ENCODE measurements around the gene CHRDL2.

Gene CHRDL2

GRCh38 chr11:74744277-74744676 lies 13.1 kb upstream of the CHRDL2 start:
- no peak overlapping the region for H3K9ac ChIP-seq (ENCODE audit: low read depth, low read length)
- H3K4me1 ChIP-seq (ENCODE audit: insufficient read depth, low read length), result peaks cover 8% of the 10 kb centered on the region; the same call in 1 of the 2 replicates
- no peaks in the 10 kb centered on the region for H3K27me3 ChIP-seq (ENCODE audit: insufficient read depth, low read length)
- no peaks in the 10 kb centered on the region for H3K36me3 ChIP-seq (ENCODE audit: insufficient read depth, low read depth, low read length)
- peaks cover 14% of the 10 kb centered on the region for H3K9me3 ChIP-seq (ENCODE audit: insufficient read depth, low read depth, low read length)
- no peak overlapping the region for H3K27ac ChIP-seq (ENCODE audit: low read length)
- no peak overlapping the region for H3K4me3 ChIP-seq (ENCODE audit: low read length)

DNA sequence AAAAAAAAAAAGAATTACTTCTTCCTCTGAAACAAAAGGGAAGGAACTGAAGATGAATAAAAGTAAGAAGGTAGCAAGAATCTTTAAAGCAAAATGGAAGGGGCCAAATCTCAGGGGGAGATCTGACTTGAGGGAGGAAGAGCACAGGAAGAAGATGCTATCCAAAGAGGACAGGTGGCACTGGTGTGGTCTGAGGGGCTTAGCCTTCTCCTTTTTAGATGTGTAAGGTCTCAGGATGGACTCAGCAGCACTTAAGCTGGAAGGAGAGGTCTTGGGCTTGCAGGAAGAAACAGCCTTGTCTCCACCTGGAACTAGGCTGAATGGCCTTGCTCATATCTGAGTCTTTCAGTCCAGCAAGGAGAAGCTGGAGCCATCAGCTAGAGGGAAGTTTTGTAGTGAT lies 12.4 kb upstream of the CHRDL2 start:
- Histone ChIP-seq H3K27me3 (ENCODE audit: insufficient read depth, low read length) (no peaks in the 10 kb centered on the region), H3K36me3 (ENCODE audit: insufficient read depth, low read depth, low read length) (no peaks in the 10 kb centered on the region), H3K4me1 (ENCODE audit: insufficient read depth, low read length) (peaks cover 8% of the 10 kb centered on the region; the same call in 1 of the 2 replicates), H3K9ac (ENCODE audit: low read depth, low read length) (no peak overlapping the region), H3K27ac (ENCODE audit: low read length) (no peak overlapping the region), H3K4me3 (ENCODE audit: low read length) (no peak overlapping the region), H3K9me3 (ENCODE audit: insufficient read depth, low read depth, low read length) (peaks cover 14% of the 10 kb centered on the region)

DNA sequence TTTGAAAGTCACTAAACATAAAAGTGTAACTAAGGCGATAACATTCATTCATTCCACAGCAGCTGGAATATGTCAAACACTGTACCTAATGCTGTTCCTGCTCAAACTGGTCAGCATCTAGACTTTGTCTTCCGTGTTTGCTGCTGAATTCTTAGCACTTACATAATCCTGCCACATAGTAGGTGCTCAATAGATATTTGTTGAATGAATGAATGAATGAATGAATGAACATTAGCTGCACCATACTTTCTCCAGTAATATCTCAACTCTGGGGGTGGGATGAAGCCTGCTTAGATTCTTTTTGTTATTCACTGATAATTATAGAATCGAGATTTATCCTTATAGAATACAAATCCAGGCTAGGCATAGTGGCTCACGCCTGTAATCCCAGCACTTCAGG lies 10.8 kb upstream of the CHRDL2 start:
- peaks cover 14% of the 10 kb centered on the region for H3K9me3 ChIP-seq (ENCODE audit: insufficient read depth, low read depth, low read length)
- no peaks in the 10 kb centered on the region for H3K4me1 ChIP-seq (ENCODE audit: insufficient read depth, low read length)
- no peak overlapping the region for H3K4me3 ChIP-seq (ENCODE audit: low read length)
- H3K27ac ChIP-seq (ENCODE audit: low read length), result no peak overlapping the region
- H3K27me3 ChIP-seq (ENCODE audit: insufficient read depth, low read length), result no peaks in the 10 kb centered on the region
- no peaks in the 10 kb centered on the region for H3K36me3 ChIP-seq (ENCODE audit: insufficient read depth, low read depth, low read length)
- no peak overlapping the region for H3K9ac ChIP-seq (ENCODE audit: low read depth, low read length)

DNA sequence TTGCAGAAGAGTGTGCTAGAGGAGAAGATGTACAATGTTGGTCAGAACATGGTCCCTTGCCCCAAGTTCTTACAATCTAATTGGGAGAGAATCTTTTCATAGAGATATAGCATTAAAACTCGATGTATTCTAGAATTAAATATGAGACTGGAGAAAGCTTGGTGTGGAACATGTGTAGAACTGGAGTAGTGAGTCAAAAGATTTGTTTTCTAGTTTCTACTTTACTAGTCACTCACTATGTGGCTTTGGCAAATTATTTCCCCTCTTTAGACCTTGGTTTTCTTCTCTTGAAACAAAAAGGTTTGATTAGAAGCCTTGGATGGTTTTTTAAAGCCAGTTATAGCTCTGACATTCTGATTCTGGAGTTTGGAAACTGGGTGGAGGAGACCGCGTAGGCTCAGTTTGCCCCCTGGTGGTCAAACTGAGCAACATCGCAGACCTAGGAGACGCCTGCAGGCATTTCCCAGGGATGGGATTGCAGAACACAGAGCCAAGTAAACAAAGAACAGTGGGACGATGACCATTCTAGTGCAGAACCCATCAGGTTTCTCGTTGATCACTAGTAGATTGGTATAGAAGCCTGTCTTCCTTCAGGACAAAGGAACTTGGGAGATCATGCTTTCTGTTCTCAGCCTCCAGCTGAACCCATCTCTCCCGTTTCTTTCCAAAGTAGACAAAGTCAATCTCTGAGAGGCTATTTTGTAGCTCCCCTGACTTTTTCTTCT lies 8.5 kb upstream of the CHRDL2 start:
- H3K4me1 ChIP-seq (ENCODE audit: insufficient read depth, low read length), result no peaks in the 10 kb centered on the region
- H3K27me3 ChIP-seq (ENCODE audit: insufficient read depth, low read length), result 0 out of 2 replicates have a peak, but pooled peaks cover 4% of the 10 kb centered on the region
- no peak overlapping the region for H3K9ac ChIP-seq (ENCODE audit: low read depth, low read length)
- H3K27ac ChIP-seq (ENCODE audit: low read length), result no peak overlapping the region
- no peaks in the 10 kb centered on the region for H3K36me3 ChIP-seq (ENCODE audit: insufficient read depth, low read depth, low read length)
- no peak overlapping the region for H3K4me3 ChIP-seq (ENCODE audit: low read length)
- peaks cover 14% of the 10 kb centered on the region for H3K9me3 ChIP-seq (ENCODE audit: insufficient read depth, low read depth, low read length)

DNA sequence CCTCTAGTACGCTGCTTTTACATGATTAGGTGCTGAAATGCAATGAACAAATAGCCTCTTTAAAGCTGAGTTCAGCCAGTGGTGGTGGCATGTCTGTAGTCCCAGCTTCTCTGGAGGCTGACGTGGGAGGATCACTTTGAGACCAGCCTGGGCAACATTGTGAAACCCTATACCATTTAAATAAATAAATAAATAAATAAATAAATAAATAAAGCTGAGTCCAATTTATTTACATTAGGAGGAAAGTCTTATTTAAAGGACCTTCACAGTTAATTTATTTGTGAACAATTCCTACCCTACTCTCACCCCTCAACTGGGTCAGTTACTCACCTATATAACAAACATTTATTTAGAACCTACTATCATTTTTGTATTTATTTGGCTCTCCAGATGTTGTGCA lies 4.8 kb upstream of the CHRDL2 start:
- Histone ChIP-seq H3K36me3 (ENCODE audit: insufficient read depth, low read depth, low read length) (no peaks in the 10 kb centered on the region), H3K4me3 (ENCODE audit: low read length) (no peak overlapping the region), H3K9me3 (ENCODE audit: insufficient read depth, low read depth, low read length) (peaks cover 9% of the 10 kb centered on the region), H3K27ac (ENCODE audit: low read length) (no peak overlapping the region), H3K27me3 (ENCODE audit: insufficient read depth, low read length) (peaks cover 38% of the 10 kb centered on the region), H3K4me1 (ENCODE audit: insufficient read depth, low read length) (no peaks in the 10 kb centered on the region), H3K9ac (ENCODE audit: low read depth, low read length) (no peak overlapping the region)

DNA sequence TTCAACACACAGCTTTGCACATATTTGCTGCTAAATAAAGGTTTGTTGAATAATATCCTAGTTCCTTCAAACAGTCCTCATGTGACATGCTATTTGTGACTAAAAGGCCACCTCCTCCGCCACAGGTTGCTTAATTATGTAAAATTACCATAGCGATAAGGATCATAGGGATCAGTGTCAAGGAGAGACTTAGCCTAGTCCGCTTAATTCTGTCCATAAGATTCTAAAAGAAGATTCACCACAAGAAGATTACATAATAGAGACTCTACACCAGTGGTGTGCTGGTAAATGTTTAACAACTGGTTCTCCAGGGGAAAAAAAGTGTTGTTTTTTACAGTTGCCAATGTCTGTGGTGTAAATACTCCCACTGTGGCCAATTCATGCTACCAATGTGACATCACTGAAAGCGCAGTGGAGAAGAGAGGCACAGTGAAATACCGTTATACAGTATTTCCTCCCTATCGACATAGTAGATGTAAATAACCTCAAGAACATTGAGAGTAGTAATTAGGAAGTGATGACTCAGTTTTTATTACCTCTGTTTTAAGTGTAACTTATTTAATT lies 4.2 kb upstream of the CHRDL2 start:
- Histone ChIP-seq H3K9ac (ENCODE audit: low read depth, low read length) (no peak overlapping the region), H3K9me3 (ENCODE audit: insufficient read depth, low read depth, low read length) (peaks cover 6% of the 10 kb centered on the region), H3K4me3 (ENCODE audit: low read length) (no peak overlapping the region), H3K27me3 (ENCODE audit: insufficient read depth, low read length) (peaks cover 44% of the 10 kb centered on the region), H3K36me3 (ENCODE audit: insufficient read depth, low read depth, low read length) (no peaks in the 10 kb centered on the region), H3K27ac (ENCODE audit: low read length) (no peak overlapping the region), H3K4me1 (ENCODE audit: insufficient read depth, low read length) (no peaks in the 10 kb centered on the region)

- Histone ChIP-seq H3K4me3 (ENCODE audit: low read length) (no peak overlapping the region), H3K36me3 (ENCODE audit: insufficient read depth, low read depth, low read length) (no peaks in the 10 kb centered on the region), H3K27me3 (ENCODE audit: insufficient read depth, low read length) (peaks cover 53% of the 10 kb centered on the region), H3K27ac (ENCODE audit: low read length) (no peak overlapping the region), H3K4me1 (ENCODE audit: insufficient read depth, low read length) (no peaks in the 10 kb centered on the region), H3K9ac (ENCODE audit: low read depth, low read length) (no peak overlapping the region), H3K9me3 (ENCODE audit: insufficient read depth, low read depth, low read length) (no peaks in the 10 kb centered on the region)
Measured at GRCh38 chr11:74734559-74734925, 3.3 kb upstream of the CHRDL2 start.

DNA sequence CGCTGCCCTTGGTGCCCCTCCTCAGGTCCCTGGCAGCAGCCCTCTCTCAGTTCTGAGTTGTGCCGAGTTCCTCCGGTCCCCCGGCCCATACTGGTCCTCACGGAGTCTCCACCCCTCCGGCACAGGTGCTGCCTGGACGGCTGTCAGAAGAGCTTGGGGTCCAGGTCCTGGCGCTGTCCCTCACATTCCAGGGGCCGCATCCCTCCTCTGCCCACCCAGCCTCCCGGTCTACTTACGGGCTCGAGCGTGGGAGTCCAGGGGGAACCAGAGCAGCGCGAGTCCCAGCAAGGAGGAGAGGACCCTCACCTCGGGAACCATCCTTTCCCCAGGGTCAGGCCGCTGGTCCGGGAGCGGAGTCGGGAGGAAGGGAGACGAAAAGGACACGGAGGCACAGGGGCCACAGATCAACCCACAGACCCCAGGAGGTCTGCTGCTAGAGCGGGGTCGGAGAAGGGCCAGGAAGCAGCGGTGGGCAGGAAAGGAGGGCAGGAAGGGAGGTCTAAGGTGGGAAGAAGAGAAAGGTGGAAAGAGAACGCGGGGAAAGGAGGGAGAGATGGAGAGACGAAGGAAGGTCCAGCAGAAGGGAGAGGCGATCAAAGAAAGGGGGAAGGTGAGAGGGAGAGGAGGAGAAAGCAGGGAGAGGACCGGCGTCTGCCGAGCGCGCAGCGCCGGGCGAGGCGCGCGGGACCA lies 510 bp downstream of the CHRDL2 start:
- H3K27me3 ChIP-seq (ENCODE audit: insufficient read depth, low read length), result peaks cover 87% of the 10 kb centered on the region
- H3K9ac ChIP-seq (ENCODE audit: low read depth, low read length), result no peak overlapping the region
- H3K9me3 ChIP-seq (ENCODE audit: insufficient read depth, low read depth, low read length), result no peaks in the 10 kb centered on the region
- H3K27ac ChIP-seq (ENCODE audit: low read length), result no peak overlapping the region
- no peaks in the 10 kb centered on the region for H3K36me3 ChIP-seq (ENCODE audit: insufficient read depth, low read depth, low read length)
- no peaks in the 10 kb centered on the region for H3K4me1 ChIP-seq (ENCODE audit: insufficient read depth, low read length)
- H3K4me3 ChIP-seq (ENCODE audit: low read length), result peak overlapping the region; percentile 73

DNA sequence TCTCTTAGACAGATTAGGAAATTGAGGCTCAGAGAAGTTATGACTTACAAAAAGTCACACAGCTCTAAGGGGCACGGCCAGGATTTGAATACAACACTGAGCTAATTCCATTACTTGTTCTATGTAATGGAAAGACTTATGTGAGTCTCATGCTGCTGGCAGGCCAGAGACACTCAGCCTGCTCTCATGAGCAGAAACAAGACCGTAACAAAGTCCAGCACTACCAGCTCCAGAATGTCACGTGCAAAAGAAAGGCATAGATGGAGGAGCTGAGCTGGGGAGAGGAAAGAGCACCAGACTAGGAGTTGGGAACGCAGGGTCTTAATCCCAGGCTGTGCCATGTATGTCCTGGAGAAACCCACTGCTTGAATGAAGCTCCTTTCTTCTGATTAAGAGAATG lies 1.8 kb downstream of the CHRDL2 start:
- H3K36me3 ChIP-seq (ENCODE audit: insufficient read depth, low read depth, low read length), result no peaks in the 10 kb centered on the region
- H3K9me3 ChIP-seq (ENCODE audit: insufficient read depth, low read depth, low read length), result no peaks in the 10 kb centered on the region
- no peaks in the 10 kb centered on the region for H3K4me1 ChIP-seq (ENCODE audit: insufficient read depth, low read length)
- no peak overlapping the region for H3K4me3 ChIP-seq (ENCODE audit: low read length)
- H3K27me3 ChIP-seq (ENCODE audit: insufficient read depth, low read length), result peaks cover 88% of the 10 kb centered on the region
- H3K27ac ChIP-seq (ENCODE audit: low read length), result no peak overlapping the region
- H3K9ac ChIP-seq (ENCODE audit: low read depth, low read length), result no peak overlapping the region

DNA sequence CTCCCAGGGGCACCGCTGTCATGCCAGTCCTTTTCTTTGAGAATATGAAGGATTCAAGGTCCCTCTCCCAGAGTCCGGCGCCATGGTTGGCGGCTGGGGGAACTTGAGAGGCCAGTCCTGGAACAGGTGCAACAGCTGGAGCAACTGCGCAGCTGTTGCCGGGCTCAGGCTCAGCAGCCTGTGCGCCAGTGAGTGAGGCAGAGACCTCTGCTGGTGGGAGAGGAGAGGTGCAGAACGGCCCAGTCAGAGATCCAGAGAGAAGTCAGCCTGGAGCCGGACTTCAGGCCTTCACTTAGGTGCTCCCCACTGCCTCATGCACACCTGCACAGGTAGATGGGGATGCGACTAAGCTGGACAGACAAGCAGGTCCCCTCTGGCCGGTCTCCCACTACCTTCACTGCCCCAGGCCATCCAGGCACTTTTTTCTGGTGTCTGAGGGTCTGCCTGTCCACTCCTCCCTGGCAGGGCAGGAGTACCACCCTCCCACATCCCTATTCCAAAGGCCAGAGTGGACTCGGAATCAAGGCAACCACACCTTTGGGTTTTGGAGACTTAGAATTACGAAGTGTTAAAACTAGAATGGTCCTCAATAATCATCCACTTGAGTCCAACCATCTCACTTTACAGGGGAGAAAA lies 4.6 kb downstream of the CHRDL2 start:
- no peak overlapping the region for H3K4me3 ChIP-seq (ENCODE audit: low read length)
- no peak overlapping the region for H3K9ac ChIP-seq (ENCODE audit: low read depth, low read length)

DNA sequence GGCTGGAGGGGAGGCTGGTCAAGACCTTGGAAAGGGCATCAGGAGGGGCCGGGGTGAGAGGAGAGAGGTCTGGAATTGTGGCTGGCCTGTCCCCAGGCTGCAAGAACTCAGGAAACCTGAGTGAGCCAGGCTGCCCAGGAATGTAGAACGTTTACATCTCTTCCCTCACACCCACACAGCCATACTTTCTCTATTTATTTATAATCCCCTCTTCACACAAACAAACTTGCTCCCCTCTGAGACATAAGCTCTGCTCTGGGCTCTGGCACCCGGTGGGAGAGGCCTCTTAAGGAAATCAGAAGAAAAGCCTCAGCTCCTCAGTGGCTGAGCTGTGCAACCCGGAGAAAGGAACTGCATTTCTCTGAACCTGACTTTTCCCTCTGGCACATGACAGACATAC lies 5.5 kb downstream of the CHRDL2 start:
- peaks cover 4% of the 10 kb centered on the region; the same call in 1 of the 2 replicates for H3K4me1 ChIP-seq (ENCODE audit: insufficient read depth, low read length)
- peaks cover 63% of the 10 kb centered on the region for H3K27me3 ChIP-seq (ENCODE audit: insufficient read depth, low read length)
- H3K9me3 ChIP-seq (ENCODE audit: insufficient read depth, low read depth, low read length), result no peaks in the 10 kb centered on the region
- H3K27ac ChIP-seq (ENCODE audit: low read length), result no peak overlapping the region
- H3K36me3 ChIP-seq (ENCODE audit: insufficient read depth, low read depth, low read length), result no peaks in the 10 kb centered on the region
- H3K4me3 ChIP-seq (ENCODE audit: low read length), result no peak overlapping the region
- H3K9ac ChIP-seq (ENCODE audit: low read depth, low read length), result no peak overlapping the region

More for the DNA sequence above, 4.6 kb downstream of the CHRDL2 start:
- Histone ChIP-seq H3K27me3 (ENCODE audit: insufficient read depth, low read length) (peaks cover 72% of the 10 kb centered on the region), H3K36me3 (ENCODE audit: insufficient read depth, low read depth, low read length) (no peaks in the 10 kb centered on the region), H3K27ac (ENCODE audit: low read length) (no peak overlapping the region), H3K4me1 (ENCODE audit: insufficient read depth, low read length) (no peaks in the 10 kb centered on the region), H3K9me3 (ENCODE audit: insufficient read depth, low read depth, low read length) (no peaks in the 10 kb centered on the region)
